OCI-LY7 (cell line): Measurements from ENCODE around the gene SPAG6.

Source experiments
- EZH2phosphoT487 ChIP-seq: fragments of 200-600 bp; sonication (generic); IDR thresholded peaks from 2 replicates; pipeline ENCODE4 v1.6.1; 2018; ENCODE audit warnings: low read depth, borderline replicate concordance, mild to moderate bottlenecking, mixed run types, antibody characterized with exemption, low read length, moderate library complexity, mixed read lengths
- TF ChIP-seq, protein P1 (sequence below): fragments of 200-600 bp; sonication (generic); conservative IDR thresholded peaks from 2 replicates; pipeline ENCODE4 v1.5.1; 2014; ENCODE audit warnings: mild to moderate bottlenecking, antibody characterized with exemption, low read length, moderate library complexity, mixed read lengths

DNA sequence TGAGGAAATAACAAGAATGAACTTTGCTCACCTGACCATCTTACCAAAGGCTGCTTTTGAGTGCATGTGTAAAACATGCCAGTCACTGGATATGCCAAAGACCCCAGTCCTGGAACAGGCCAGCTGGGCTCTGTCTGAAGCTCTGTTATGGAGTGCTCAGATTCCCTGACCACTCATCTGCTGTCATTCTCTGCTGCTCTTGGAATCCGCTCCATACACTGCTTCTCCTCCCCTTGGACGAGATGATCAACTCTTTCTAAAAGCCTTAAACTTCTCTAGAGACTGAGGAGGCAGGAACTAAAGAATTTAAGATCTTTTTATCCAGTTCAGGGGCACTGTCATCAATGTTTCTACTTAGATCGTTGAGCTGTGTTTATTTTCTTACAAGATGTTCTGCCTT is 100.2 kb downstream of the SPAG6 start:
- TF ChIP-seq, protein P1, sequence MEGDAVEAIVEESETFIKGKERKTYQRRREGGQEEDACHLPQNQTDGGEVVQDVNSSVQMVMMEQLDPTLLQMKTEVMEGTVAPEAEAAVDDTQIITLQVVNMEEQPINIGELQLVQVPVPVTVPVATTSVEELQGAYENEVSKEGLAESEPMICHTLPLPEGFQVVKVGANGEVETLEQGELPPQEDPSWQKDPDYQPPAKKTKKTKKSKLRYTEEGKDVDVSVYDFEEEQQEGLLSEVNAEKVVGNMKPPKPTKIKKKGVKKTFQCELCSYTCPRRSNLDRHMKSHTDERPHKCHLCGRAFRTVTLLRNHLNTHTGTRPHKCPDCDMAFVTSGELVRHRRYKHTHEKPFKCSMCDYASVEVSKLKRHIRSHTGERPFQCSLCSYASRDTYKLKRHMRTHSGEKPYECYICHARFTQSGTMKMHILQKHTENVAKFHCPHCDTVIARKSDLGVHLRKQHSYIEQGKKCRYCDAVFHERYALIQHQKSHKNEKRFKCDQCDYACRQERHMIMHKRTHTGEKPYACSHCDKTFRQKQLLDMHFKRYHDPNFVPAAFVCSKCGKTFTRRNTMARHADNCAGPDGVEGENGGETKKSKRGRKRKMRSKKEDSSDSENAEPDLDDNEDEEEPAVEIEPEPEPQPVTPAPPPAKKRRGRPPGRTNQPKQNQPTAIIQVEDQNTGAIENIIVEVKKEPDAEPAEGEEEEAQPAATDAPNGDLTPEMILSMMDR = no peak
- TF ChIP-seq EZH2phosphoT487 = no peak
